PC-9 (cell line): ENCODE measurements around the gene DPYSL3. TPM values are rescaled to one million over a fixed set of nuclear protein-coding genes. Genes with fewer than 3 reads are reported as not detected.

Source experiments
- BruUV-seq: library from RNA; stranded (reverse); fragments of 400-500 nt; replicated peaks from 2 replicates; lab custom pipeline; 2021; lab: Mats Ljungman, UMichigan
- CTCF ChIA-PET: fragments of 300-600 bp; sonication (Branson Sonifier 250); formaldehyde crosslinking; loops from one replicate; lab custom pipeline; 2022; ENCODE audit warnings: antibody characterized with exemption; lab: Charles Lee
- POLR2A ChIA-PET: fragments of 300-600 bp; sonication (Branson Sonifier 250); formaldehyde crosslinking; loops from one replicate; lab custom pipeline; 2022; ENCODE audit warnings: antibody characterized with exemption; ENCODE audit not compliant: unreplicated experiment; lab: Charles Lee
- DNase-seq, 2 experiments: peaks; one replicate each; pipeline versions ENCODE4 v3.0.0 to v3.0.0-alpha.2; 2015 to 2022; ENCODE audit warnings: mixed read lengths in 1 of 2
- H2AFZ ChIP-seq: fragments of 200-600 bp; sonication (generic); 2 replicates; pipeline ENCODE4 v1.8.1; 2017; ENCODE audit warnings: antibody characterized with exemption
- H3F3A ChIP-seq: fragments of 200-600 bp; sonication (generic); 2 replicates; pipeline ENCODE4 v1.8.1; 2017; ENCODE audit warnings: antibody characterized with exemption, mild to moderate bottlenecking, low read depth; ENCODE audit not compliant: insufficient read depth
- H3K27ac ChIP-seq: fragments of 200-600 bp; sonication (generic); 2 replicates; pipeline ENCODE4 v1.6.1; 2016; ENCODE audit warnings: mixed run types
- H3K27me3 ChIP-seq: fragments of 200-600 bp; sonication (generic); 2 replicates; pipeline ENCODE4 v1.6.1; 2016; ENCODE audit warnings: low read depth, mixed run types; ENCODE audit not compliant: insufficient read depth
- H3K36me3 ChIP-seq: fragments of 200-600 bp; sonication (generic); 2 replicates; pipeline ENCODE4 v1.6.1; 2016; ENCODE audit warnings: low read depth, mixed run types
- H3K4me1 ChIP-seq: fragments of 200-600 bp; sonication (generic); replicated peaks from 2 replicates; pipeline ENCODE4 v1.6.1; 2016; ENCODE audit warnings: mixed run types; ENCODE audit not compliant: insufficient read depth
- H3K4me2 ChIP-seq: fragments of 200-600 bp; sonication (generic); 2 replicates; pipeline ENCODE4 v1.6.1; 2017; ENCODE audit warnings: mixed run types
- H3K4me3 ChIP-seq: fragments of 200-600 bp; sonication (generic); 2 replicates; pipeline ENCODE4 v1.6.1; 2016; ENCODE audit warnings: mixed run types
- H3K79me2 ChIP-seq: fragments of 200-600 bp; sonication (generic); 2 replicates; pipeline ENCODE4 v1.6.1; 2017; ENCODE audit warnings: low read depth, mixed run types
- H3K9me2 ChIP-seq: fragments of 200-600 bp; sonication (generic); 2 replicates; pipeline ENCODE4 v1.8.1; 2017; ENCODE audit warnings: mild to moderate bottlenecking; ENCODE audit not compliant: insufficient read depth
- H3K9me3 ChIP-seq: fragments of 200-600 bp; sonication (generic); 2 replicates; pipeline ENCODE4 v1.8.1; 2016; ENCODE audit warnings: low read depth; ENCODE audit not compliant: insufficient read depth
- H4K20me1 ChIP-seq: fragments of 200-600 bp; sonication (generic); 2 replicates; pipeline ENCODE4 v1.8.1; 2017; ENCODE audit not compliant: insufficient read depth
- EZH2 ChIP-seq: fragments of 200-600 bp; sonication (generic); IDR thresholded peaks from 2 replicates; pipeline ENCODE4 v1.8.0; 2017; ENCODE audit warnings: antibody characterized with exemption, low read depth
- intact Hi-C: fragments of 100-400 bp; cut with micrococcal nuclease; formaldehyde crosslinking; loops from one replicate; pipeline ENCODE4 v1.10.0; 2022; ENCODE audit not compliant: unreplicated experiment
- total RNA-seq: library from RNA; stranded (reverse); gene quantifications from 2 replicates; pipeline ENCODE4 v1.2.3, GENCODE V29; 2021
- TF ChIP-seq, protein P1 (sequence below): fragments of 200-600 bp; sonication (generic); conservative IDR thresholded peaks from 2 replicates; pipeline ENCODE4 v1.6.1; 2017; ENCODE audit warnings: mixed run types, antibody characterized with exemption, mild to moderate bottlenecking, moderate library complexity

Gene DPYSL3
- total RNA-seq, 1 experiment from 2014 or later, result 1.3 TPM

DNA sequence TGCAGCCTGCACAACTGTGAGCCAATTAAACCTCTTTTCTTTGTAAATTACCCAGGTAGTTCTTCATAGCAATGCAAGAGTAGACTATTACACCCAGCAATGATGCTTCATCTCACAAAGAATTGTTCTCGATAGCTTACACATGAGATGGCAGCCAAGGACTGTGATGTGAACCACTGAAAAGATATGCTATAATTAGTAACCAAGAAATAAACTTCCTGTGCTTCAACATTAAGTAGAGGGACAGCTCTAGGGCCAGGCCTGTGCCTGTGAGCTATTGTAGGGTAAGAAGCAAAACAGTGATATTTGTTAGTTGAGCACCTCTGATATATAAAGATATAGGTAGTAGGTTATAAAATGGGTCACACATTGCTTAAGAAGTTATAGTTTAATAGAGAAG lies 41.8 kb upstream of the DPYSL3 start:
- ChIA-PET POLR2A (no interaction called here), CTCF (no interaction called here)
- Histone ChIP-seq H3K4me1 (no peaks in the 10 kb centered on the region), H3K27ac (no peak overlapping the region), H2AFZ (no peak overlapping the region), H3K9me2 (no peaks in the 10 kb centered on the region), H3K4me3 (no peak overlapping the region), H3K79me2 (no peaks in the 10 kb centered on the region), H3K36me3 (no peaks in the 10 kb centered on the region), H3K27me3 (peaks cover 6% of the 10 kb centered on the region; the same call in 1 of the 2 replicates), H4K20me1 (no peaks in the 10 kb centered on the region), H3F3A (no peaks in the 10 kb centered on the region), H3K4me2 (no peak overlapping the region), H3K9me3 (no peaks in the 10 kb centered on the region)
- DNase-seq, result no peak
- BruUV-seq, result no TSS peak
- intact Hi-C loops, result no loop called here
- TF ChIP-seq, protein P1, sequence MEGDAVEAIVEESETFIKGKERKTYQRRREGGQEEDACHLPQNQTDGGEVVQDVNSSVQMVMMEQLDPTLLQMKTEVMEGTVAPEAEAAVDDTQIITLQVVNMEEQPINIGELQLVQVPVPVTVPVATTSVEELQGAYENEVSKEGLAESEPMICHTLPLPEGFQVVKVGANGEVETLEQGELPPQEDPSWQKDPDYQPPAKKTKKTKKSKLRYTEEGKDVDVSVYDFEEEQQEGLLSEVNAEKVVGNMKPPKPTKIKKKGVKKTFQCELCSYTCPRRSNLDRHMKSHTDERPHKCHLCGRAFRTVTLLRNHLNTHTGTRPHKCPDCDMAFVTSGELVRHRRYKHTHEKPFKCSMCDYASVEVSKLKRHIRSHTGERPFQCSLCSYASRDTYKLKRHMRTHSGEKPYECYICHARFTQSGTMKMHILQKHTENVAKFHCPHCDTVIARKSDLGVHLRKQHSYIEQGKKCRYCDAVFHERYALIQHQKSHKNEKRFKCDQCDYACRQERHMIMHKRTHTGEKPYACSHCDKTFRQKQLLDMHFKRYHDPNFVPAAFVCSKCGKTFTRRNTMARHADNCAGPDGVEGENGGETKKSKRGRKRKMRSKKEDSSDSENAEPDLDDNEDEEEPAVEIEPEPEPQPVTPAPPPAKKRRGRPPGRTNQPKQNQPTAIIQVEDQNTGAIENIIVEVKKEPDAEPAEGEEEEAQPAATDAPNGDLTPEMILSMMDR, result no peak
- TF ChIP-seq EZH2, result no peak

DNA sequence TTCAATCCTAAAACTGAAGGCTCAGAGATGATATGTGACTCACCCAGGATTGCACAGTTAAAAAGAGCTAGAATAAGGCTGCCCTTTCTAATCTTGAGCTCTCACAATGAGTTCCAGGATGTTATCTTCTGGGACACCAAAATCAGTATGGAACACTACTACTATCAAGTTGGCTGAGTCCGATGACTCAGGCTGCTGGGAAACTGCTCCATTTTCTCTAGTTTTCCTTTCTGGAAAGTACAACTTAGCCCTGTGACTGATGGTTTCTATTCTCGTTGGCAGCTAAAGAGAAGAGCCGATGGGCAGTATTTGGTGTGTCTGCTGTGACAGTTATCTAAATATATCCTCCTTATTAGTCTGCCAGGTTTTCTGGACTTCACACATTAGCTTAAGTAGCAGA lies 37.9 kb upstream of the DPYSL3 start:
- no peak for DNase-seq
- H3K27ac ChIP-seq, result no peak overlapping the region
- H4K20me1 ChIP-seq, result no peaks in the 10 kb centered on the region
- no peaks in the 10 kb centered on the region for H3F3A ChIP-seq
- no peak overlapping the region for H2AFZ ChIP-seq
- H3K36me3 ChIP-seq, result no peaks in the 10 kb centered on the region
- no peaks in the 10 kb centered on the region for H3K4me1 ChIP-seq
- no peak overlapping the region for H3K4me2 ChIP-seq
- no peaks in the 10 kb centered on the region for H3K79me2 ChIP-seq
- no TSS peak for BruUV-seq
- no peaks in the 10 kb centered on the region for H3K27me3 ChIP-seq
- CTCF ChIA-PET, result no interaction called here
- H3K9me2 ChIP-seq, result no peaks in the 10 kb centered on the region
- intact Hi-C loops, result no loop called here
- no peak overlapping the region for H3K4me3 ChIP-seq
- POLR2A ChIA-PET, result no interaction called here
- TF ChIP-seq EZH2, result no peak
- TF ChIP-seq, protein P1, result no peak
- no peaks in the 10 kb centered on the region for H3K9me3 ChIP-seq

DNA sequence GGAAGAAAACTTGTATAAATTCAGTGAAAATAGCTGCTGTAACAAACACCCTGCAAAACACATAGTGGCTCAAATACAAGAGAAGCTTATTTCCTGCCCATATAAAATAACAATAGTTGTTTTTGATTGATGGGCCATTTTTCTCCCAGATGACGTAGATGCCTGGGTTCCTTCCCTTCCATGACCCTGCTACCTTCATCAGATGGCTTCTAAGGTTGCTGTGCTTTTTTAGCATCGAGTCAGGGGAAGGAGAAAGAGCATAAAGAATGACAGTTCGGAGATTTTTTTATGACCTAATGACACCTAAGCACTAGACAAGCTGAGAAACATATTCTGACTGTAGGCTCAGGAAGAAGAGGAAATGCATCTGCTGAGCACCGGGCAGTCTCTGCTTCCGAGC lies 34.7 kb upstream of the DPYSL3 start:
- Histone ChIP-seq H3K9me2 (no peaks in the 10 kb centered on the region), H3K4me1 (no peaks in the 10 kb centered on the region), H3K27me3 (no peaks in the 10 kb centered on the region), H3K36me3 (no peaks in the 10 kb centered on the region), H3K27ac (no peak overlapping the region), H4K20me1 (no peaks in the 10 kb centered on the region), H3K9me3 (no peaks in the 10 kb centered on the region), H3F3A (no peaks in the 10 kb centered on the region), H3K4me2 (no peak overlapping the region), H3K79me2 (no peaks in the 10 kb centered on the region), H3K4me3 (no peak overlapping the region), H2AFZ (no peak overlapping the region; the same call in 1 of the 2 replicates)
- ChIA-PET POLR2A (no interaction called here), CTCF (interaction anchor here (0.7 kb wide), 1 partner anchor 1339 kb away, joined by 3 read pairs; no protein-coding TSS in a partner anchor)
- TF ChIP-seq EZH2, result no peak
- TF ChIP-seq, protein P1, result no peak
- intact Hi-C loops, result no loop called here
- BruUV-seq, result no TSS peak
- no peak for DNase-seq
